ENCODE data around the gene ZNF608.

The ZNF608 gene

DNA sequence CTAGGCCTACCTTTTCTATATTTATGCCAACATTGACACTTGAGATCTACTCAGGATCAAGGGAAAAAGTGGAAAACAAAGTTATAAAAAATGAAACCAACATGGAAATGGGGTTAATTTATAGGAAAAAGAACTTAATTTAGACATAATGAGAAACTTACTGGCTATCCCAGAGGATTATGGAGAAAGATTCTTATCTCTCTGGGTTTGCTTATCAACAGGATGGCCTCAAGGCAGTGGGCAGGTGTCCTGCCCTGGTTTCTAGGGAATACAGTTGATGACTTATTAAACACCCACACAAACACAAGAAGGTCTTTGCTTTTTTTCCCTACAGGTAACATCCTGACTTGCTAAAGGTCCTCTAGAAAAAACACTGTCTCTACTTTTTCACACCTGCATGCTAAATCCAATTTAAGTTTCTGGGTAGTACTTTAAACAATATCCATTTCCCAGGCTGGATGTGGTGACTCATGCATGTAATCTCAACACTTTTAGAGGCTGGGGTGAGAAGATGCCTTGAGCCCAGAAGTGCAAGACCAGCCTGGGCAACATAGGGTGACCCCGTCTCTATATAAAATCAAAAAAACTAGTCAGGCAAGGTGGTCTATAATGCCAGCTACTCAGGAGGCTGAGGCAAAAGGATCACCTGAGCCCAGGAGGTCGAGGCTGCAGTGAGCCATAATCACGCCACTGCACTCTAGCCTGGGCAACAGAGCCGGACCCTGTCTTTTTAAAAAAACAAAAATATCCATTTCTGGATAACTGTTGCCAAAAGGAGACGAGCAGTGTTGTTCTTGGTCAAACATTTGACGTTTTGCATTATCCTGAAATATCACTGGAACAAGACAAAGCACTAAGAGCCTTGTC, 6.6 kb upstream of the ZNF608 start:
- H3K4me3 ChIP-seq (ENCODE audit: low read depth, low read length): no peak overlapping the region
- TF ChIP-seq, protein P1, sequence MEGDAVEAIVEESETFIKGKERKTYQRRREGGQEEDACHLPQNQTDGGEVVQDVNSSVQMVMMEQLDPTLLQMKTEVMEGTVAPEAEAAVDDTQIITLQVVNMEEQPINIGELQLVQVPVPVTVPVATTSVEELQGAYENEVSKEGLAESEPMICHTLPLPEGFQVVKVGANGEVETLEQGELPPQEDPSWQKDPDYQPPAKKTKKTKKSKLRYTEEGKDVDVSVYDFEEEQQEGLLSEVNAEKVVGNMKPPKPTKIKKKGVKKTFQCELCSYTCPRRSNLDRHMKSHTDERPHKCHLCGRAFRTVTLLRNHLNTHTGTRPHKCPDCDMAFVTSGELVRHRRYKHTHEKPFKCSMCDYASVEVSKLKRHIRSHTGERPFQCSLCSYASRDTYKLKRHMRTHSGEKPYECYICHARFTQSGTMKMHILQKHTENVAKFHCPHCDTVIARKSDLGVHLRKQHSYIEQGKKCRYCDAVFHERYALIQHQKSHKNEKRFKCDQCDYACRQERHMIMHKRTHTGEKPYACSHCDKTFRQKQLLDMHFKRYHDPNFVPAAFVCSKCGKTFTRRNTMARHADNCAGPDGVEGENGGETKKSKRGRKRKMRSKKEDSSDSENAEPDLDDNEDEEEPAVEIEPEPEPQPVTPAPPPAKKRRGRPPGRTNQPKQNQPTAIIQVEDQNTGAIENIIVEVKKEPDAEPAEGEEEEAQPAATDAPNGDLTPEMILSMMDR (IDR thresholded peaks at IDR 0.05; ENCODE audit: low read depth, low read length): no peak

DNA sequence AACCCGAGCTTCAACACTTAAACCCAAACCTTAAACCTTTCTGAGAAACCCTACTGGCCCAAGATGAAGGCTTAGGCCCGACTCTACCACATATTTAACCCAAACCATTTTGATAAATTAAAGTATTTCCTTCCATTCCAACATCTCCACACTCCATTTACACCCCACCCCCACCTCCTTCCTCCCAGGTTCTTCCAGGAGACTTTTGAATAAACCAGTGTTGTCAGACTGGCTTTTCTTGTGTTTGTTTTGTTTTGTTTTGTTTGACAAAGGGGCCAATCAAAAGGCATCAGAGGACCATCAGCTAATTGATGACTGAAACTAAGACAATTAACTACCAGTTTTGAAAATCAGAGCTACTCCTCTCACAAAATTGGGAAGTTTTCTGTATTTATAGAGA, 4.6 kb upstream of the ZNF608 start:
- TF ChIP-seq, protein P1 (IDR thresholded peaks at IDR 0.05; ENCODE audit: low read depth, low read length): no peak
- H3K4me3 ChIP-seq (ENCODE audit: low read depth, low read length): no peak overlapping the region

DNA sequence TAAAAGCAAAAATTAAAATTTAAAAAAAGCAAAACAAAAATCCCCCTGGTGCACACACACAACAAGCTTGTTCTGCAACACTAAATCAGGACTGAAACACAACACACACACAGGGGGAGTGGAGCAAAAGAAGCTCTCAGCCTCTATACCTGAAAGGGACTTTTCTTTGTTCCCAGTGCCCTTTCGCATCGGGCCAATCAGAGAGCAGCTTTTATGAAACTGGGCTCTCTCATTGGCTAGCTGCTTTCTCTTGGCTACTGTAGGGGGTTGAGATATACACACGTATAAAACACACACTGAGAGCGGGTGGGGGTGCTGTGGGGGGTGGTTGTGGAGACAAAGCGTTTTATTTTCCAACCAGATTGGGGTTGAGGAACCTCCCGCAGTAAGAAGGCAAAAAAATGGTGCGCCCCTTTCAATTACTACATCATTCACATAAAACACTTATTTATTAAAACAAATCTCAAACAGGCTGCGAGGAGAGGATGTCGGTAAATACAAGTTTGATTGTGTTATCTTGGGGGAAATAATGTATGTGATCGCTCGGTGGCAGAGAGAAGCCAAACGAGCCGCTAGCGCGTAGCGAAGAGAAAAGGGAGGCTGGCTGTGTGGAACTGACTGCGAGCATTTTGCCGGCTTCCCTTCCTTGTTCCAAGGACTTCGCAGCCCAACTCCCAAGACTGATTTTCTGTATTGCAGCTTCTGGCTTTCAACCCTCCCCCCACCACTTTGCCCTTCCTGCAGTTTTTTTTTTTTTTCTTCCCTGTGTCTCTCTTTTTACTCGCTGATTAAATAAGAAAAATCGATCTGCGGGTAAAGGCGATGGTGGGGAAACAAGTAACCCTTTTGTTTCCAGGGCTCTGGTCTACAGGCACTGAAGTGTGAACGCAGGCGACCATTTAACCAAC, 2.5 kb upstream of the ZNF608 start:
- peak overlapping the region; percentile 79 for H3K4me3 ChIP-seq (ENCODE audit: low read depth, low read length)
- TF ChIP-seq, protein P1 (IDR thresholded peaks at IDR 0.05; ENCODE audit: low read depth, low read length): no peak

DNA sequence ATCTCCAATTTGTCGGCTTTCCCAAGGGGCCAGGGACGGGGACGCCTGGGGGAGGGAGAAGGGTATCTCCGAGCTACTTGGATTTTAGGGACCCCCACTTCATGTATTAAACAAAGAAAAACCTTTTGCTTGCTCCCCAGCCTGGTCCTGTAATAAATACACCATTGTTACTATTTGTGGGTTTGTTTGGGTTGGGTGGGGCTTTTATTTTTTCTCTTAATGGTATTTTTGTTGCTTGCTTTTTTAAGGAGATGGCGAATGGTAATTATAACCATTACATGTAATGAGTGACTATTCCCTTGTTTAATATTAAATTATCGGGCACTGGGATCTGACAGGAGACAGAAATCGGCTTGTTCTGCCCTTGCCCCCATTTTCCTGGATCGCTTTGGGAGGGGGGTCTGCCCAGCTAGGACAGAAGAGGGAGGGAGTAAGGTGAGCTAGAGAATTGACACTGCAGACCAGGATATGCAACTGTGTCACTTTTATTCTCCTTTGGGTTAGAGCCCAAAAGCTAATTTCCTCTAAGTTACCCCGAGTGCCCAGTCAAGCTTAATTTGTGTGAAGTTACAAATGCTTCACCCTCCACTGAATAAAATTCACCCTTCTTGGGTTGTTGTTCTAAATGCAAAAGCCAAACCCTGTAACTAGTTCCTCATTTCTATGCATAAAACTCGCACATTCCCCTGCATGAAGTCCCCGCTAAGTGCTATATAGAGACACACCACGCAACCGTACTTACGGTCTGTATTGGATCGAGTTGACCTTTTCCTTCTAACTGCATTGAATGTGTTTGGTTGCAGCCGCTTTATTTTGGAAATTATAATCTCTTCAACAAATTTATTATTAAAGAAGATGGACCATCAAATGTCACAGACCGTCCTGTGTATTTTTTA, 1.6 kb upstream of the ZNF608 start:
- H3K4me3 ChIP-seq (ENCODE audit: low read depth, low read length): peak overlapping the region; percentile 79
- TF ChIP-seq, protein P1 (IDR thresholded peaks at IDR 0.05; ENCODE audit: low read depth, low read length): no peak

DNA sequence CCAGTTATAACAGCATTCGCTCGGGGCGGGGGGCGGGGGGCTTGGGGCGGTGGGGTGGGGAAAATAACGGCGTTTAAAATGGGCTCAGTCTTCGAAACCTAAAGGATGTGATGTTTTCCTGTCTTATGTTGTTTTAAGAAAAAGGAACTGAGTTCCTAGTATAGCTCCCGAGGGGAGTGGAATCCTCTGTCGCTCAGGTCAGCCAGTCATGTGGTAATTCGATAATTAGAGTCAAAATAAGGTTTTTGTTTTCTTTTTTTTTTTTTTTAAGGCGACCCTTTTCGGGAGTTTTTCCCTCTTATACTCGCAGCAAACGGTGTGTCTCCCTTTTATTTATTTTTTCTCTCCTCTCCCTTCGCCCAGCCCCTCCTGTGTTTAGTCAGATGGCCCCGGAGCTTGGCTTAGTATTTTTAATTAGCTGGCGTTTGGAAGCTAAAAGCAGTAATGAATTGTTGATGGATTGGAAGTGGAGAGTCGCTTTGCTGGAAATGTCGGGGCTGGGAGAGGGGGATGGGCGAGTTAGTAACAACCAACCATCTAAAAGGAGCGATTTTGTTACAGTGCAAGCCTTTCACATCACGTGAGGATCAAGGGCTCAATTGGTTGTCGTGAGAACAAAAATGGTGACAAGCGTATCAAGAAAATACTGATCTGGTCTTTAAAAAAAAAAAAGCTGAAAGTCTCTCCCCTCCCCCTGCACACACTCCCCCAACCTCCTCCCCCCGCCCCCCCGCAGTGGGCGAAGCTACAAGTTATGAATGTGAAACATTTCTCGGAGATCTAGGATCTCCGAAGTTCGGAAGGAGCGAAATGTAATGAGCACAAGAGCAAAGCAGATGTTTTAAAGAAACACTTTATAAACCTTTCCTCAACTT, 714 bp upstream of the ZNF608 start:
- peak overlapping the region; percentile 79 for H3K4me3 ChIP-seq (ENCODE audit: low read depth, low read length)
- TF ChIP-seq, protein P1 (IDR thresholded peaks at IDR 0.05; ENCODE audit: low read depth, low read length): no peak

Data from WI38 (cell line).